Neural cell (in vitro differentiated cells): Measurements from ENCODE around the gene LMO1. TPM values are rescaled to one million over a fixed set of nuclear protein-coding genes. Genes with fewer than 3 reads are reported as not detected.

Experiments
- H2AFZ ChIP-seq: fragments of 200-600, 300-800 bp; sonication (generic), shearing (Covaris generic); 2 replicates; pipeline ENCODE4 v1.6.0; 2014; ENCODE audit warnings: low read depth, mild to moderate bottlenecking, antibody characterized with exemption, low read length, moderate library complexity
- H3F3A ChIP-seq: fragments of 200-600 bp; shearing (Covaris generic); 2 replicates; pipeline ENCODE4 v1.6.1; 2016; ENCODE audit warnings: mild to moderate bottlenecking, moderate library complexity, mixed read lengths, antibody characterized with exemption, low read length; ENCODE audit not compliant: insufficient read depth, poor library complexity, severe bottlenecking
- H3K27ac ChIP-seq: fragments of 200-600, 300-800 bp; sonication (generic), shearing (Covaris generic); 2 replicates; pipeline ENCODE4 v1.5.1; 2014; ENCODE audit warnings: mild to moderate bottlenecking, low read length, moderate library complexity
- H3K27me3 ChIP-seq: fragments of 300-800, 200-600 bp; sonication (generic), shearing (Covaris generic); 2 replicates; pipeline ENCODE4 v1.6.0; 2014; ENCODE audit warnings: mild to moderate bottlenecking, low read depth, low read length, moderate library complexity; ENCODE audit not compliant: insufficient read depth
- H3K36me3 ChIP-seq: fragments of 300-800, 200-600 bp; sonication (generic), shearing (Covaris generic); 2 replicates; pipeline ENCODE4 v1.5.1; 2014; ENCODE audit warnings: mild to moderate bottlenecking, antibody characterized with exemption, low read length, moderate library complexity; ENCODE audit not compliant: insufficient read depth
- H3K4me2 ChIP-seq: fragments of 300-800, 200-600 bp; sonication (generic), shearing (Covaris generic); 2 replicates; pipeline ENCODE4 v1.6.0; 2014; ENCODE audit warnings: mild to moderate bottlenecking, low read length
- H3K4me3 ChIP-seq: fragments of 300-800, 200-600 bp; sonication (generic), shearing (Covaris generic); 2 replicates; pipeline ENCODE4 v1.5.1; 2014; ENCODE audit warnings: mild to moderate bottlenecking, low read length, moderate library complexity
- H3K79me2 ChIP-seq: fragments of 200-600 bp; shearing (Covaris generic); replicated peaks from 2 replicates; pipeline ENCODE4 v1.6.0; 2014; ENCODE audit warnings: mild to moderate bottlenecking, low read length, moderate library complexity; ENCODE audit not compliant: insufficient read depth
- H3K9ac ChIP-seq: fragments of 300-800, 200-600 bp; sonication (generic), shearing (Covaris generic); 2 replicates; pipeline ENCODE4 v1.6.1; 2016; ENCODE audit warnings: mild to moderate bottlenecking, low read length, mixed read lengths
- H3K9me2 ChIP-seq: fragments of 200-600 bp; shearing (Covaris generic); 2 replicates; pipeline ENCODE4 v1.6.1; 2016; ENCODE audit warnings: mild to moderate bottlenecking, low read length, mixed read lengths; ENCODE audit not compliant: insufficient read depth
- H3K9me3 ChIP-seq: fragments of 200-600, 300-800 bp; sonication (generic), shearing (Covaris generic); 2 replicates; pipeline ENCODE4 v1.6.1; 2016; ENCODE audit warnings: mild to moderate bottlenecking, mixed run types, low read length, moderate library complexity, mixed read lengths
- H4K20me1 ChIP-seq: fragments of 200-600 bp; shearing (Covaris generic); 2 replicates; pipeline ENCODE4 v1.6.1; 2016; ENCODE audit warnings: mild to moderate bottlenecking, mixed run types; ENCODE audit not compliant: insufficient read depth
- EP300 ChIP-seq: fragments of 450-650 bp; conservative IDR thresholded peaks from 2 replicates; pipeline ENCODE4 v1.6.1; 2014; ENCODE audit warnings: antibody characterized with exemption, mild to moderate bottlenecking, moderate library complexity; ENCODE audit not compliant: poor library complexity, severe bottlenecking
- EZH2 ChIP-seq: fragments of 200-600, 300-800 bp; shearing (Covaris generic), sonication (generic); IDR thresholded peaks from 2 replicates; pipeline ENCODE4 v1.6.1; 2014; ENCODE audit warnings: antibody characterized with exemption, low read length, borderline replicate concordance, mild to moderate bottlenecking; ENCODE audit not compliant: insufficient read depth, poor library complexity, severe bottlenecking
- MXI1 ChIP-seq: fragments of 450-650 bp; conservative IDR thresholded peaks from 2 replicates; pipeline ENCODE4 v1.6.1; 2014; ENCODE audit warnings: antibody characterized with exemption, mild to moderate bottlenecking; ENCODE audit not compliant: poor library complexity, severe bottlenecking
- POLR2AphosphoS5 ChIP-seq: IDR thresholded peaks from 2 replicates; pipeline ENCODE4 v1.6.1; 2012
- RAD21 ChIP-seq: fragments of 450-650 bp; conservative IDR thresholded peaks from 2 replicates; pipeline ENCODE4 v1.6.1; 2014; ENCODE audit warnings: antibody characterized with exemption, mild to moderate bottlenecking, moderate library complexity
- SMC3 ChIP-seq: fragments of 450-650 bp; conservative IDR thresholded peaks from 2 replicates; pipeline ENCODE4 v1.6.1; 2014; ENCODE audit warnings: antibody characterized with exemption, mild to moderate bottlenecking, moderate library complexity; ENCODE audit not compliant: poor library complexity
- TAF1 ChIP-seq: IDR thresholded peaks from 2 replicates; pipeline ENCODE4 v1.6.1; 2012; ENCODE audit warnings: low read depth
- polyA plus RNA-seq: library from polyadenylated mRNA; depleted of rRNA; stranded (reverse); fragments of >200 nt; gene quantifications from 2 replicates; pipeline ENCODE4 v1.2.3, GENCODE V29; 2014
- TF ChIP-seq, protein P1 (sequence below): IDR thresholded peaks from 2 replicates; pipeline ENCODE4 v1.6.1; 2012; ENCODE audit warnings: borderline replicate concordance
- TF ChIP-seq, protein P2 (sequence below): fragments of 450-650 bp; IDR thresholded peaks from 2 replicates; pipeline ENCODE4 v1.5.1; 2014; ENCODE audit warnings: antibody characterized with exemption, mild to moderate bottlenecking, moderate library complexity; ENCODE audit not compliant: poor library complexity, severe bottlenecking

Gene LMO1
- polyA plus RNA-seq, 1 donor from 2014 or later: 4.4 TPM

DNA sequence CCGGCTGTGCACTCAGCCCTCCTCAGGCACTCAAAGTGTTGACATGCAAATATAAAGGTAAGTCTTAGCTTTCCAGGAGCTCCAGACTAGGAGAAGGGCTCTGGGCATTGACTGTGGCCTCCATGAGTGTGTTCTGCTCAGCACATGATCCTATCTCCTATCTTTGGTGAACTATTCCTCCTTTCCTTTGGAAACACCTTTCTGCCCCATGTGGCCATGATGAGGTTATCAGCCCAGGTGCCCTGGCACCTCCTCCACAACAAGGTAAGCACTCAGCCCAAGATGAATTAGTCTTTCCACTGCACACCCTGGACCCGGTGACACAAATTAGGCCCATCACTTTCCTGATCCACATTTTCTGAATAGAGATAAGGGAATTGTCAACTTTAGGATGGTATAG is 37.9 kb upstream of the LMO1 start:
- no peaks in the 10 kb centered on the region for H3K36me3 ChIP-seq

DNA sequence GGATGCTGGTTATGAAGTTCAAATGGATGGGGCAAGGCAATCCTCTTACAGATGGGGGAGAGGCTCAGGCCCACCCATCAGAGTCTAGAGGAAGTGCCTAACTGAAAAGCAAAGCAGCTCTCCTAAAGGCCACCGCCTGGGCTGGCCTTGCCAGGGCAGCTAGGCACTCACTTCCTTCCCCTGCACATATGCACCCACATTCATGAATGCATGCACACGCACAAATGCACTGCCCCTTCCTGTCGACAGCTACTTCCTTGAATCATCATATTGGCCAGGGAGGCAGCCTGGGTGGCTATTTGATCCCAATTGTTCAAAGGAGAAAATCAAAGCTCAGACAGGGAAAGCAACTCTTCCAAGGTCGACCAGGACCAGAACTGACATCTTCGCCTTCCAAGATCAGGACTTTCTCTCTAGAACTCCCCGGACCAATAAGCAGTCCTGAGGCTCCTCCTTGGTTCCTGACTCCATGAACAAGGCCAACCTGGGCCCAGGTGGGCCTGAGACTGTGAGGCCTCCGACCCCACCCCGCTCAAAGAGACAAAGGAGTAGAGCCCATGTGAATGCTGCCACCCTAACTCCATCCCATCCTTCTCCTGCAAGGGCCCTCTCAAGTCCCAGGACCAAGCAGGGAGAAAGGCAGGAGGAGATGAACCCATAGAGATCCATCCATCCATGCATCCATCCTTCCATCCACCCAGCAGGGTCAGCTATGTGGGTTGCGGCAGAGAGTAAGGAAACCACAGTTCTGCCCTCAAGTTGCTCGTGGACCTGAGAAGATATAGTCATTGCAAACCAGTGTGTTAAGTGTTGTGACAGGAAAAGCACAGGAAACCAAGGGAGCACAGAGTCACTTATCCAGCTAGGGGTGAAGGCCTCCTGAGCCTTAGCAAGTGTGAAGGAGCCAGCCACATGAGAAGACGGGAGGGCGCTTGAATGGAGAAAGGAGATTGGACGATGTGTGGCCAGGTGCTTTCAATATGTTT is 35.4 kb upstream of the LMO1 start:
- no peak overlapping the region for H3K27ac ChIP-seq
- no peaks in the 10 kb centered on the region for H3F3A ChIP-seq
- no peaks in the 10 kb centered on the region for H3K79me2 ChIP-seq
- H3K9ac ChIP-seq: no peak overlapping the region
- H4K20me1 ChIP-seq: no peaks in the 10 kb centered on the region
- H3K9me3 ChIP-seq: no peaks in the 10 kb centered on the region
- no peaks in the 10 kb centered on the region for H3K27me3 ChIP-seq
- no peak overlapping the region for H3K4me2 ChIP-seq
- no peak overlapping the region for H3K4me3 ChIP-seq
- H2AFZ ChIP-seq: no peak overlapping the region
- TF ChIP-seq, protein P1, sequence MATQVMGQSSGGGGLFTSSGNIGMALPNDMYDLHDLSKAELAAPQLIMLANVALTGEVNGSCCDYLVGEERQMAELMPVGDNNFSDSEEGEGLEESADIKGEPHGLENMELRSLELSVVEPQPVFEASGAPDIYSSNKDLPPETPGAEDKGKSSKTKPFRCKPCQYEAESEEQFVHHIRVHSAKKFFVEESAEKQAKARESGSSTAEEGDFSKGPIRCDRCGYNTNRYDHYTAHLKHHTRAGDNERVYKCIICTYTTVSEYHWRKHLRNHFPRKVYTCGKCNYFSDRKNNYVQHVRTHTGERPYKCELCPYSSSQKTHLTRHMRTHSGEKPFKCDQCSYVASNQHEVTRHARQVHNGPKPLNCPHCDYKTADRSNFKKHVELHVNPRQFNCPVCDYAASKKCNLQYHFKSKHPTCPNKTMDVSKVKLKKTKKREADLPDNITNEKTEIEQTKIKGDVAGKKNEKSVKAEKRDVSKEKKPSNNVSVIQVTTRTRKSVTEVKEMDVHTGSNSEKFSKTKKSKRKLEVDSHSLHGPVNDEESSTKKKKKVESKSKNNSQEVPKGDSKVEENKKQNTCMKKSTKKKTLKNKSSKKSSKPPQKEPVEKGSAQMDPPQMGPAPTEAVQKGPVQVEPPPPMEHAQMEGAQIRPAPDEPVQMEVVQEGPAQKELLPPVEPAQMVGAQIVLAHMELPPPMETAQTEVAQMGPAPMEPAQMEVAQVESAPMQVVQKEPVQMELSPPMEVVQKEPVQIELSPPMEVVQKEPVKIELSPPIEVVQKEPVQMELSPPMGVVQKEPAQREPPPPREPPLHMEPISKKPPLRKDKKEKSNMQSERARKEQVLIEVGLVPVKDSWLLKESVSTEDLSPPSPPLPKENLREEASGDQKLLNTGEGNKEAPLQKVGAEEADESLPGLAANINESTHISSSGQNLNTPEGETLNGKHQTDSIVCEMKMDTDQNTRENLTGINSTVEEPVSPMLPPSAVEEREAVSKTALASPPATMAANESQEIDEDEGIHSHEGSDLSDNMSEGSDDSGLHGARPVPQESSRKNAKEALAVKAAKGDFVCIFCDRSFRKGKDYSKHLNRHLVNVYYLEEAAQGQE: no peak
- TF ChIP-seq MXI1 (no peak), RAD21 (no peak), EP300 (no peak), EZH2 (no peak), TAF1 (no peak), SMC3 (no peak), POLR2AphosphoS5 (no peak)
- TF ChIP-seq, protein P2, sequence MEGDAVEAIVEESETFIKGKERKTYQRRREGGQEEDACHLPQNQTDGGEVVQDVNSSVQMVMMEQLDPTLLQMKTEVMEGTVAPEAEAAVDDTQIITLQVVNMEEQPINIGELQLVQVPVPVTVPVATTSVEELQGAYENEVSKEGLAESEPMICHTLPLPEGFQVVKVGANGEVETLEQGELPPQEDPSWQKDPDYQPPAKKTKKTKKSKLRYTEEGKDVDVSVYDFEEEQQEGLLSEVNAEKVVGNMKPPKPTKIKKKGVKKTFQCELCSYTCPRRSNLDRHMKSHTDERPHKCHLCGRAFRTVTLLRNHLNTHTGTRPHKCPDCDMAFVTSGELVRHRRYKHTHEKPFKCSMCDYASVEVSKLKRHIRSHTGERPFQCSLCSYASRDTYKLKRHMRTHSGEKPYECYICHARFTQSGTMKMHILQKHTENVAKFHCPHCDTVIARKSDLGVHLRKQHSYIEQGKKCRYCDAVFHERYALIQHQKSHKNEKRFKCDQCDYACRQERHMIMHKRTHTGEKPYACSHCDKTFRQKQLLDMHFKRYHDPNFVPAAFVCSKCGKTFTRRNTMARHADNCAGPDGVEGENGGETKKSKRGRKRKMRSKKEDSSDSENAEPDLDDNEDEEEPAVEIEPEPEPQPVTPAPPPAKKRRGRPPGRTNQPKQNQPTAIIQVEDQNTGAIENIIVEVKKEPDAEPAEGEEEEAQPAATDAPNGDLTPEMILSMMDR: no peak
- no peaks in the 10 kb centered on the region for H3K9me2 ChIP-seq
- no peaks in the 10 kb centered on the region for H3K36me3 ChIP-seq

More for the DNA sequence above, 37.9 kb upstream of the LMO1 start:
- H3K9me2 ChIP-seq: no peaks in the 10 kb centered on the region
- no peak overlapping the region for H3K4me3 ChIP-seq
- H3K27me3 ChIP-seq: no peaks in the 10 kb centered on the region
- H3K9me3 ChIP-seq: no peaks in the 10 kb centered on the region
- no peak overlapping the region for H3K27ac ChIP-seq
- no peak overlapping the region for H3K9ac ChIP-seq
- no peaks in the 10 kb centered on the region for H3F3A ChIP-seq
- no peak overlapping the region for H3K4me2 ChIP-seq
- no peak for TF ChIP-seq EZH2
- H3K79me2 ChIP-seq: no peaks in the 10 kb centered on the region
- H4K20me1 ChIP-seq: no peaks in the 10 kb centered on the region
- no peak overlapping the region for H2AFZ ChIP-seq
